GM18909 (cell line): ENCODE results near the gene SLMAP.

ENCODE experiments used
- ATAC-seq: cut with Tn5 transposase; IDR thresholded peaks from one replicate; pipeline ENCODE4 v1.9.1; 2021; ENCODE audit warnings: mild to moderate bottlenecking; ENCODE audit not compliant: unreplicated experiment, poor library complexity

The SLMAP gene

DNA sequence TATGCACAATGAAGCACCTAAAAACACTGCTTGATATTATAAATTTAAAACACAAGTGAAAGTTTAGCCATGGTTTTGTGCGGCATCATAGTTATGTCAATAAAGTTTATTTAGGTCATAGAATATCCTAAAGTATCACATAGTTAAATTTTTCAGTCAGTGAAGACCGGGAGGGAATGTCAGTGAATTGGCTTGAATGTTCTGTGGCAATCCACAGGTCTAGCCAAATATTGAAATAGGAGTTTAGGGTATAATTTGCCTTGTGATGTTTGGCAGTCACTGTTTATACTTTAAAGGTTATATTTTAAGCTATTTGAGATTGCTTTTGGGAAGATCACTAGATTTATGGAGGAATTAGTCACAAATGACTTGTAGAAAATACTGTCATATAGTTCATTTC is 172.4 kb downstream of the SLMAP start:
- no peak for ATAC-seq

- ATAC-seq, result no peak
These were observed 173.9 kb downstream of the SLMAP start for GRCh38 chr3:57929988-57930387.

DNA sequence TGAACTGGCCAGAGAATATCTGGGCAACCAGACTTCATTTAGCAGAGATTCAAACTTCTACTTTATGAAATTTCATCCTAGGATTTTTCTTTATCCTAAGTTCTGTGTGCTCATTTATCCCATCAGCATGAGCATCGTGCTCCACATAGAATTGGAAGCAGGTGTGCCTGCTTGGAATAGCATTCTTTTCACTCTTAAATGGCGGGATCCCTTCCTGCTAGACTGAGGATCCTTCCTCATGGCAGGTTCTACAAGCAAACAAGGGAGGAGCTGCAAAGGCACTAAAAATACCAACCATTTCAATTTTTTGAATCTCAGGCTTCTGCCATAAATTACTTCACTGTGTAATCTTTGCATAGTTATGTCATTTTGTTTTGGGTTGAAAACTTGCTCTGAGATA is 177.5 kb downstream of the SLMAP start:
- ATAC-seq, result no peak

DNA sequence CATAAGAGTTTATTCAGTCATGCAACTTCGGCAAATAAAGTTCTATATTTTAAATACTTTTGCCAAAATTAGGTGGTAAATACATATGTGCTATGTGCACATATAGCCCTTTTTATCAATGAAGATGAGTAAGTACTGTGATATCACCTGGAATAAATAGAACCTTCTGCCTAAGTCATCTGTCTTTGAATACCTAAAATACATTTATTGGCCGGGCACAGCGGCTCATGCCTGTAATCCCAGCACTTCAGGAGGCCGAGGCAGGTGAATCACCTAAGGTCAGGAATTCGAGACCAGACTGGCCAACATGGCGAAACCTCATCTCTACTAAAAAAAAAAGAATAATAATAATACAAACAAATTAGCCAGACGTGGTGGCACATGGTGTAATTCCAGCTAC is 178.3 kb downstream of the SLMAP start:
- no peak for ATAC-seq

GRCh38 chr3:57935539-57935938 is 179.4 kb downstream of the SLMAP start:
- ATAC-seq, result no peak

- ATAC-seq, result no peak
These were observed 181.0 kb downstream of the SLMAP start for GRCh38 chr3:57937092-57937491.

DNA sequence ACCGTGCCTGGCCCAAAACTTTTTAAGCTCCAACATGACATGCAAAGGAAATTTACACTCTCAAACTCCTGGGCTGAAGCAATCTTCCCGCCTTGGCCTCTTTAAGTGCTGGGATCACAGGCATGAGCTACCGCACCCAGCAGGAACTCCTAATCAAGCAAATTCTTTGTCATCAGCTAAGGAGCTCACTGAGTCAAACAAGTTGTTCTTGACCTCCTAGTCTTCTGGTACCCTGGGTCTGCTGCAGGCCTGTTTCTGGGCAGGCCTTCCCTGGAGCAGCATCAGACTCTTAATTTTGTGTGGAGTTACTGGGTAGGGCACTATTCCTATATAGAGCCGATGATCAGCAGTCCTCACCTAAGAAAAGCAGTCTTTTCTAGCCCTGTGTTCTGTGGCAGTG is 183.7 kb downstream of the SLMAP start:
- no peak for ATAC-seq

GRCh38 chr3:57942388-57942787 is 186.3 kb downstream of the SLMAP start:
- no peak for ATAC-seq

DNA sequence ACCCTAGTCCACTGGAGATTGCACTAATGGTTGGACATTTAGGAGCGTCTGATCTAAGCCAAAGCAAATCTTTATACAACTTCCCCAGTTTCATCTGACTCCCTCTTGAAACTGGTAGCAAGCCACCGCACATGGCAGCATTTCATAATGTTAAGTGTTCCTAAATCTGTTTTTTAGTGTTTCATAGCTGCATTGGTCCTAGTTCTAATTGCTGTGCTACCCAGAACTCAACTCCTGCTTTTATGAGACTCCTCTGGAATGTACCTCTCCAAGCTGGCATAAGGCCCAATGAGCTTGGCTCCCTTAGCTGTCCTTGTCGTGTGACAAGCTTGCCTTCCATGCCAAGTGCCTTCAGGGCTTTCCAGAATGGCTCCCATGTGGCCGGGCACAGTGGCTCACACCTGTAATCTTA is 186.8 kb downstream of the SLMAP start:
- ATAC-seq, result no peak

DNA sequence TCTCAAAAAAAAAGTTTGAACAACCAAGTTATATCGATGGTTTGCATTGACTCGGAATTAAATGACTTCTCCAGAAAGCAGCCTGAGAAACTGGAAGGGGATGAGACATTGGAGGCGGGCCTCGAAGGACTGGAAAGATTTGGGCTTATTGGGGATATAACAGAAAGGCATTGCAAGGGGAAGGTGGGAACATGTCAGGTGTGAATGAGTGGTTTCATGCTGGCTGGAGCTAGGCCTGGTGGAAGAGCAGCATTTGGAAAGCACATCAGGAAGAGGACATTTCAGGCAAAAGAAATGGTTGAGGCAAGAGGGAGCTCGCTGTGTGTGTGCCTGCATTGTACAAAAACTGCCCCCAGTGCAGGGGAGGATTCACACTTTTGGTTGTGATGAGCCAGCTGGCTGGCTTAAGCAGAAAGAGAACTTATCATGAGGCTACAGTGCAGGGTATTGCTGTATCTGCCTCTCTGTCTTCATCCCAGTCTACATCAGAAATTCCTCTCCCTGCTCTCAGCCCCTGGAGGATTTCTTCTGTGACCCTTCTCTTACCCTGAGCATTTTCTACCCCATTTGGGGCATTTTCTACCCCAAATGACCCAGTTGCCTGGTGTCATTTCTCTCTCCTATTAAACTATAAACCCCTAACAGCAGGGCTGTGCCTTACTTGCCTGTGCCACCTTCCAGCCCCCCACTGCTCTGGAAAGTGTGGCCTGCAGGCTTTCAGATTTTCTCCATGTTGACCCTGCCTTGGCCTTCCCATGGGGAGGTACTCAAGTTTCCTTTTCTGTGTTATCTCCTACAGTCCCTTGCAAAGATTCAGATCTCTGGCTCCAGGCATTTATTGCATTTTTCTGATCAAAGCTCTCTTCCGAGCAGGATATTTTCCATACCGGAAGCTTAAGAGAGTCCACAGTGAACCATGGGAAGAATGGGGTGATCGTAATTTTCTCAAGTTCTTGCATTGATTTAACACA is 187.7 kb downstream of the SLMAP start:
- no peak for ATAC-seq

GRCh38 chr3:57946970-57947381 is 190.9 kb downstream of the SLMAP start:
- no peak for ATAC-seq

GRCh38 chr3:57948080-57948671 is 192.1 kb downstream of the SLMAP start:
- ATAC-seq, result no peak

GRCh38 chr3:57948781-57949242 is 192.7 kb downstream of the SLMAP start:
- ATAC-seq, result no peak

- no peak for ATAC-seq
These were observed 193.2 kb downstream of the SLMAP start for GRCh38 chr3:57949344-57949743.

DNA sequence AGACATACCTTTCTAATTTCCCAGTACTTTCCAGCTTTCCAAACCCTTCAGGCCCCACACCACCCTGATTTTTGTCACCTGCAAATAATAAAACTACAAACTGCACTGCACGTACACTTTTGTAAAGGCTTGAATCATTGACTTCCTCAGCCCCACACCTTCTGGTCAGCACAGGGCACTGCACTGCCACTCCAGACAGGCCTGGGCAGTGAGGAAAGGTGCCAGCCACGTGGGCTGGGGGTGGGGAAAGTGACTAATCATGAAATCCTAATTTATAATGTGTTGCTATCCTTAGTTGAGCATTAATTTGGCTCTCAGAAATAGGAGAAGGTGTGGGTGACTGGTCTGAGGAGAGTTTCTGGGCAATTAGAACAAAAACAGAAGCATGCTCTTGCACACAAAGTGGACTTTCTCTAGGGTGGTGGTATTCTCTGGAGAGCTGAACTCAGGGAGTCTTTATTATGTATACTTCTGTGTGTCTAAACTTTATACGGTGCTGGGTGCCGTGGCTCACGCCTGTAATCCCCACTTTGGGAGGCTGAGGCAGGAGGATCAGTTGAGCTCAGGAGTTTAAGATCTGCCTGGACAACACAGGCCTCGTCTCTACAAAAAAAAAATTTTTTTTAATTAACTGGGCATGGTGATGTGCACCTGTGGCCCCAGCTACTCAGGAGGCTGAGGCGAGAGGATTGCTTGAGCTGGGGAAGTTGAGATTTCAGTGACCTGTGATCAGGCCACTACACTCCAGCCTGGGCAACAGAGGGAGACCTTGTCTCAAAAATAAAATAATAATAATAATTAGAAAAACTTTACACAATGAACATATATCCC is 193.9 kb downstream of the SLMAP start:
- ATAC-seq, result no peak

DNA sequence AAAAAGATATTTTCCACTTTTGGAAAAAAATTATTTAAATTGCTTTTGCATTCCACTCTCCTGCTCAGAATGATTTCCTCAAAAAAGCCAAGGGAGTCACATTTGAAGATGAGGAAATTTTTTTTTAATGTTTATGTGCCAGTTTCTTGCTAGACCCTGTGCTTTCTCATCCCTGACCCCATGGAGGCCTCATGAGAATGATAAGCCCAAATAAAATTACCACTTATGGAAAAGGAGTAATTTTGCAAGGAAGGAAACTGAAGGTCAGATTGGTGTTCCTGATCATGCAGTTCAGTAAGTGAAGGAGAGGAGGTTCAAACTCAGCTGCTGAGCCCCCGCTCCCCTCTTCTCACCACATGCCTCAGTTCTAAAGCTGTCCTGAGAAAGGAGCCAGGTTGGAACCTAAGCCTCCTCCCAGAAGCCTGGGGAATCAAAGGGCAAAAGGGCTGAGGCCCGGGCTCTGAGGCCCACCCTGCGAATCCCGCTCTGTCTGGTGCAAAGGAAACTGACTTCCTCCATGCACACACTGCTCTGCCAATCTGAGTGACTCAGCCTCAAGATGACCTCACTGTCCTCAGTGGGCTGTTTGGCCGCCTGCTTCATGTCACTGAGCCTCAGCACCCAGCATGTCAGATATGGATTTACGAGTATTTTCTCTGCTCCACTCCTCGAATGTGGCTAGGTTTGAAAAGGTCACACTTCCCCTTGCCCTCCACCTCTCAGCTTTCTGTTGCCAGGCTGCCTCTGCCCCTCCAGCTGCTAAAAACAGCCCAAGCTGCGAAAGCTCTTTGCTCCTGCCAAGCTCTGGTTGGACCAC is 195.2 kb downstream of the SLMAP start:
- no peak for ATAC-seq

DNA sequence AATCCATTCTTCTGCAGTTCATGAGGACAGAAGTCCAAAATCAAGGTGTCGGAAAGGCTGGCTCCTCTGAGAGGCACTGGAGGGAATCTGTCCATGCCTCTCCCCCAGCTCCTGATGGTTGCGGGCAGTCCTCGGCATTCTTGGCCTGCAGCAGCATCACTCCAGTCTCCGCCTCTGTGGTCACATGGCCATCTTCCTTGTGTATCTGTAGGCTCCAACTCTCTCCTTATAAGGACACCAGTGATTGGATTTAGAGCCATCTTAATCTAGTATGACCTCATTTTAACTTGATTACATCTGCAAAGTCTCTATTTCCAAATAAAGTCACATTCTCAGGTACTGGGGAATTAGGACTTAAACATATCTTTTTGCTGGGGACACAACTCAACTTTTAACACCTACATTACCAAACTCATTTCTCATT is 196.1 kb downstream of the SLMAP start:
- ATAC-seq, result no peak

DNA sequence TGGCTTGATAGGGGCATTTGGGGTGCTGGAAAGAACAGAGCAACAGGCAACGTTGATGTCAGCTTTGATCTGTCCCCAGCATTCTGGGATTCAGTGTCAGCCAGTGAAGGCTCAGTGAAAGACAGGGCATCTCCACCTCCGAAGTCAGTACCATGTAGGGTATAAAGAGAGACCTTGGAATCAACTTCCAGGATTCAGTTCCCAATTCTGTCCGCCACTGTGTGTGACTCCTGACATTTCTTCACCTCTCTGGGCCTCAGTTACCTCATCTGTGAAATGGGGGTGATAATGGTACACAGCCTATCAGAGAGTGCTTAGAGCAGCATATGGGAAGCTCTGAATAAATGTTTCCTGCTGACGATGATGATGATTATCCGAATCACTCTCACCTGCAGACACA is 196.5 kb downstream of the SLMAP start:
- no peak for ATAC-seq

GRCh38 chr3:57953576-57953975 is 197.5 kb downstream of the SLMAP start:
- no peak for ATAC-seq
